HG03520 (cell line): Measurements from ENCODE around the gene NDOR1.
"Not testable (repeated sequence)": the region's sequence is repeated elsewhere in the genome, so short reads cannot be mapped to it uniquely, and the experiment has no call there.

Experiments
- ATAC-seq: cut with Tn5 transposase; IDR thresholded peaks from one replicate; pipeline ENCODE4 v1.9.1; 2021; ENCODE audit warnings: mild to moderate bottlenecking, moderate library complexity; ENCODE audit not compliant: unreplicated experiment

Gene NDOR1

DNA sequence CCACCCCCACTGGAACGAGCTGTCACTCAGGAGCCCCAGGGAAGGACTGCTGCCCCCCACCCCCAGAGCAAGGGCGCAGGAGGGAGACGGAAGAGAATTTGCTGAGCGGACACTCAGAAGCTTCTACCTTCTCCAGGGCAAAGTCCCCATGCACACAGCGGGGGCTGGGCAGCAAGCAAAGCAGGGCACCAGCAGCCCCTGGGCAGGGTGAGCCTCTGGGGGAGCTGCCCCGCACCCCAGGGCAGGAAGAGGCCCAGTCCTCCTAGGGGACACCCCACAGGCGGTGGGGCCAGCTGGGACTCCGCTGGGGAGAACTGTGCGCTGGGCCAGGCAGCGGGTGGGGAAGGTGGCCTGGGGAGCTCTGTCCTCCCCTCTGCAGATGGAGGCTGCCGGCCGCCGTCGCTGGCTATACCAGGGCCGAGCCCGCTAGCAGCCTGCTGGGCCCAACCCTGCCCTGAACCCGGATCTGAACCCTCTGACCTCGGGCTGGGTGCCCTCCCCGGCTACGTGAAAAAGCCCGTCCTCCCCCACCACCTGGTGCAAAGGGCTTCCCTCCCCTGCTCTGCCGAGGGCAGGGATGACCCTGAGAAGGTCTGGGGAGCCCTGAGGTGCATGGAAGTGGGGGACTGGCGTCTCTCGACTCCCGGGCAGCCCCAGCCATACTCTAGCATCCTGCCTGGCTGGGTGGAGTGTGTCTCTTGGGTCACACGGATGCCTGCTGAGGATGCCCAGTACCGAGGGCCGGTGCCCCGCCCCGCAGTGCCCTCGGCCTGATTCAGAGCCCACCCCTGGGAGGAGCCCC lies 24.6 kb downstream of the NDOR1 start:
- ATAC-seq, result no peak

DNA sequence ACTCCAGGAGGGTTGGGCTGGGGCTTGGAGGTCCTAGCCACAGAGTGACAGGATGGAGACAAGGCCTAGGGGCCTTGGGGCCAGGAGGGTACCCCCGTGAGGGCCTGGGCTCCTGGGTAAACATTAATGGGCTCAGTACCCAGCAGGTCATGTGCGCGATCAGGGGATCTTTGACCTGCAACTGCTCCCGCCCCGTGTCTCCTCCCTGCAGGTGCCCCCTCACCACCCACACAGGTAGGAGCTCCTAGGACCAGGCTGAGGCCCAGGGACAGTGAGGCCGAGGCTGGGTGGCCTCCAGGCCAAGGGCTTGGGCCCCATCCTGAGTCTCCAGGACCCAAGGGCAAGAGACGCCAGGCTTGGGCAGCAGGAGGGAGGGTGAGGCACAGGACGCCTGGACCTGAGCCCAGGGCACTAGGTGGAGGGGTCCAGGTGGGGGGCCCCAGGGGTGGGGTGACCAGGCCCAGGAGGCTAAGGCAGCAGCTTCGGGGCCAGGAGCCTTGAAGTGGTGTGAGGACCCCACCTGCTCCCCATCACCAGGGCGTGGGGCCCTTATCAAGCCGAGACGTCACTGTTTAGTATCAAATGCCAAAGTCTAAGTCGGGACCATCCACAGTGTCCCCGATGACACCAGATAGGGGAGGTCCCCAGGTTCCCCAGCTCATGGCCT lies 25.3 kb downstream of the NDOR1 start, which contains the start of gene SLC34A3:
TSS of gene SLC34A3 (plus strand) at position 197 of the 667 bp plus-strand sequence. CDS start 802 bp downstream, outside the sequence.
- ATAC-seq, result no peak

DNA sequence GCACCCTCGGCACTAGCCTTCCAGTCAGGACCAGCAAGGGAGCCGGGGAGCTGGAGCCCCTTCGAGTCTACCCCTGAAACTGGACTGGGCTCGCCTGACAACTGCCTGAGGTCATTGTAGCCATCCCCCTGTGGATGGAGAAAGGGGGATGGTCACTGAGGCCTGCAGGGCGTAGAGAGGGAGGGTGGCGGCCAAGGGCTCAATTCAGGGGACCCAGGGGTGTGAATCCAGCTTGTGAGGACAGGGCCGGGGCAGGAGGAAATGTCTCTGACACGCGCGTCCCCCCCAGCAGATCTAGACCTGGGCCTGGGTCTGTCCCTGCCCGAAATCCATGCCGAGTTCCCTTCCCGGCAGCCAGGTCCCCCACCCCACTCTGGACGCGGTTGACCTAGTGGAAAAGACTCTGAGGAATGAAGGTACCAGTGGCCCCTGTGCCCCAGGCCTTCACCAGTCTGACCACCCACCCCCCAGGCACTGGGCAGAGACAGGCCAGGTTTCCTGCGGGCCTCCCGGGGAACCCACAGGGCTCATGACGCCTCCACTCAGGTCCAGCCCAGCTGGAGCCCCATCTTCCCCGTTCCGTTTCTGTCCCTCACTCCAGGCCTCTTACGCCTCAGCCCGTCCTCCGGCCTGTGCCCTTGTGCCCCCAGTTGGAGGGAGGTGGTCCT lies 26.0 kb downstream of the NDOR1 start:
- ATAC-seq, result no peak

DNA sequence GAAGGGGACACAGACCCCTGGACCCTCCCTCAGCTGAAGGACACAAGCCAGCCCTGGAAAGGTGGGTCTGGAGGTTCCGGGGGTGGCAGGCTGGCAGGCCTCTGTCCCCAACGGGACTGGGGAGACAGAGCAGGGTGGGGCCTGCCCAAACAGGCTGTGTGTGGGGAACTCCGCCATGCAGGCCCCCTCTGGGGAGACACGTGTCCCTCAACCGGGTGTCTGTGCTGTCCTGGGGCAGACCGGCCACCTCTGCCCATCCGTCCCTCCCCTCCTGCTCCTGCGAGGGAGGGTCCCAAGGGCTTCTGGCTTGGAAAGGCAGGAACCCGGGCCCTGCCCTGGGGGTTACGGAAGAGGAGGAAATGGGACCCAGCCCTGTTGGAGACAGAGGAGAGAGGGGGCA lies 26.6 kb downstream of the NDOR1 start:
- no peak for ATAC-seq

- ATAC-seq, result no peak
These were observed 27.0 kb downstream of the NDOR1 start for GRCh38 chr9:137232510-137232909.

- no peak for ATAC-seq
These were observed 27.9 kb downstream of the NDOR1 start for GRCh38 chr9:137233143-137233980.

GRCh38 chr9:137234055-137234697 lies 28.7 kb downstream of the NDOR1 start:
- no peak for ATAC-seq

DNA sequence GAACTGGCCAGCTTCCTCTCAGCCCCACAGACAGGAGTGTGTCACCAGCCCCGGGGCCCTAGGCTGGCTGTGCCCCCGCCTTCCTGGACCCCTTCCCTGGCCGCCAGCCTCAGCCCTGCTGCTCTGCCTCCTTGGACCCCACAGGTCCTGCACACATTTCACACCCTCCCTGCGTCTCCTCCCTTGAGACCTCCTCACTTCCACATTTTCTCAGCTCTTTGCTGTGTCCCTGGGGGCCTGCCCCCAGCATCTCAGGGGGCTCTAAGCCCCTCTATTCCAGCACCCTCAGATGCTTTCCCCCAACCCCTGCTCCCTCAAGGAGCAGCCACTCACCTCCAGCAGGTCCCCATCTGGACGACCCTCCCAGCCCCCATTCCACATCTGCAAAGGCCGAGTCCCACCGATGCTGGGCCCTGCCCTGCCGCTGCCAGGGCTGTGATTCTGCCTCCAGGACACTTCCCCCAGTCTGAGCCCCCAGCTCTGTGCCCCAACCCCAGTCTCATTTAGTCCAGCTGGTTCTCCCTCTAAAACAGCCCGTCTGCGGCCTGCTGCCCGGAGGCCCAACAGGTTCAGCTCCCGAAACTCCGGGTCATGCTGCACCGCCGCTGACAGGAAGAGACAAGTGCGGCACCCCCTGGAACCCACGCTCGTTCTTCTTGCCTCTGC lies 29.4 kb downstream of the NDOR1 start:
- no peak for ATAC-seq

DNA sequence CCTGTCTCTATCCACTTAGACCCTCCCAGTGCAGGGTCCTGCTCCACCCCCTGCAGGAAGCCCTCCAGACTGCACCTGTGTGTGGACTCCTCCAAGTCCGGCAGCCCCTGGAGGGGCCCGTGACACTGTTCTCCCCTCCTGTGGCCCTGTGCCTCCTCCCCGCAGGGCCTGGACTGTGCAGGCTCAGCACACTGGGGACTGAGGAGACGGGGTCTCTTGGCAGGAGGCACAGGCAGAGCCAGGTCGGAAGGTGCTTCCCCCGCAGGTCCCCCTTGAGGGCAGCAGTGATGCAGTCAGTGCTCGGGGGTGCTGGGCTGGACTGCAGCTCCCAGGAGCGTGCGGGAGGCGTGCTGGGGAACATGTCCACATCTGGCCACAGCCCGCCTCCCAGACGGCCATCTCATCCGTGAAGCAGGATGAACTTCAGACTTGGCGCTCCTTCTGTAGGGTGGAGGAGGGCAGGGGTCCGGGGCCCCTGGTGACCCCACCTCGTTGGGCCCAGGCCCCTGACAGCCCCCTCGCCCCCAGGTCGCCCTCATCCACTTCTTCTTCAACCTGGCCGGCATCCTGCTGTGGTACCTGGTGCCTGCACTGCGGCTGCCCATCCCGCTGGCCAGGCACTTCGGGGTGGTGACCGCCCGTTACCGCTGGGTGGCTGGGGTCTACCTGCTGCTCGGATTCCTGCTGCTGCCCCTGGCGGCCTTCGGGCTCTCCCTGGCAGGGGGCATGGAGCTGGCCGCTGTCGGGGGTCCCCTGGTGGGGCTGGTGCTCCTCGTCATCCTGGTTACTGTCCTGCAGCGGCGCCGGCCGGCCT lies 30.1 kb downstream of the NDOR1 start:
- ATAC-seq, result no peak

DNA sequence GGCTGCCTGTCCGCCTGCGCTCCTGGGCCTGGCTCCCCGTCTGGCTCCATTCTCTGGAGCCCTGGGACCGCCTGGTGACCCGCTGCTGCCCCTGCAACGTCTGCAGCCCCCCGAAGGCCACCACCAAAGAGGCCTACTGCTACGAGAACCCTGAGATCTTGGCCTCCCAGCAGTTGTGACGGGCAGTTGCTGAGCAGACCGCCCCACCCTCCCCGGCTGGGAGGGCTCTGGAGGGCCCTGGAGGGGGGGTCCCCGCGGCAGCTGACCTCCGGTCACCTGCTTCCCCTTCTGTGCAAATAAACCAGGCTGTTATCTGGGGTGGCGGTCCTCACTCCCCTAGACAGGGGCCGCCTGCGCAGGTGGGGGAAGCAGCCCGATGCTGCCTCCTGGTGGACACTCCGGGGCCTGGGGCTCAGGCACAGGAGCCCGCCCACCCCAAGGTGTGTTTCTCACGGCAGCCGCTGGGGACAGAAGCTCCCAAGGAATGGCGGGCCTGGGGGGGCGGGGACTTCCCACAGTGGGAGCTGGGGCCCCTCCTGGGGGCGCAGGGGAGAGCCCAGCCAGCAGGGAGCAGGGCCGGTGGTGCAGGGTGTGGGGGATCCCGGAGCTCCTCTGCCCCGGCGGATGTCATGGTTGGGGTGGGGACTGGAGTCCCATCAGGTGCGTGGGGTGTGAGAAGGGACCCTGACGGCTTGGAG lies 30.9 kb downstream of the NDOR1 start:
- ATAC-seq, result peak; percentile 23

DNA sequence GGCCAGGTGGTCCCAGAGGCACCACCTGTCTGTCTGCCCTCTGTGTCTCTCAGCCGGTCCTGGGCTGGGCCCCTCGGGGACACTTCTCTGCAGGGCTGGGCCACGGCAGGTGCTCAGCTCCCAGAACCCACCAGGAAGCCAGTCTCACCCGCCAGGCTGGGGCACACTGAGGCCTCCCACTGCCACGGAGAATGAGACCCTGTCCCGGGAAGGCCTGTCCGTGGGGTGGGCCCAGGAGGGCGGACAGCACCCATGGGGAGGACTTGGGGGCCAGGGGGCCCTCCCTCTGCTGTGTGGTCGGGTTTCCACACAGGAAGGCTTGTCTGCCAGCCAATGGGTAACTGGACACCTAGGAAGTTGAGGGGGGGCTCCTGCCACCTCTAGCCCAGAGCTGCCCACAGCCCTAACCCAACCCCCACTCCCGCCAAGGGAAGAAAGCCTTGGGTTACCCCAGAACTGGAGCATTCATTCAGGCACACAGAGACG lies 31.5 kb downstream of the NDOR1 start:
- no peak for ATAC-seq

GRCh38 chr9:137237759-137238726 lies 32.5 kb downstream of the NDOR1 start:
- no peak for ATAC-seq

- not testable (repeated sequence) for ATAC-seq
These were observed 34.2 kb downstream of the NDOR1 start for GRCh38 chr9:137239541-137240200.

- ATAC-seq, result peak; percentile 13
These were observed 34.9 kb downstream of the NDOR1 start for GRCh38 chr9:137240318-137240840.

DNA sequence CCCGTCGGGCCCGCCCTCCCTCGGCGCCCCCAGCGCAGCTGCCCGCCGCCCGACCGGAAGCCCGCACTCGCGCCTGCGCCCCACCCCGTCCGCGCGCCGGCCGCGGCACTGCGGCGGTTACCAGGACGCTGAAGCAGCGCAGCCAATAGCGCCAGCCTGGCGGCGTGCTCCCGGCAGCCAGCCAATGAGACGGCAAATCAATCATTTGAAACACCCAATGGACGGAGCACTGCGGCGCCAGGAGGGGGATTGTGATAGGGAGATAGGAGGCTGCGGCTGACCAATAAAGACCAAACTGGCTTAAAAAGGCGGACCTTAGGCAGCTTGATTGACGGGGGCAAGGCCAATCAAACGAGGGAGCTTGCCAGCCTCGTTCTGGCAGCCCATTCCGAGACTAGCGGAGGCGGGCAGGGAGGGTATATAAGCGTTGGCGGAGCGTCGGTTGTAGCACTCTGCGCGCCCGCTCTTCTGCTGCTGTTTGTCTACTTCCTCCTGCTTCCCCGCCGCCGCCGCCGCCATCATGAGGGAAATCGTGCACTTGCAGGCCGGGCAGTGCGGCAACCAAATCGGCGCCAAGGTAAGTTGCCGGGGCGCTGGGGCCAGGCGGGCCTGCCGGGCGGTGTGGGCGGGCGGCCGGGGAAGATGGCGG lies 35.5 kb downstream of the NDOR1 start, which contains the start of gene TUBB4B:
TSS of gene TUBB4B (plus strand) at position 447 of the 649 bp plus-strand sequence. CDS start at position 521, 74 bp downstream.
- peak; percentile 65 for ATAC-seq
